GM12878 (cell line): ENCODE measurements around the gene PLVAP. TPM values are rescaled to one million over a fixed set of nuclear protein-coding genes. Genes with fewer than 3 reads are reported as not detected.

Experiments used
- ATAC-seq: fragments of 200-7000 bp; cut with Tn5 transposase; 3 replicates; pipeline ENCODE4 v1.9.1; 2020; ENCODE audit warnings: mild to moderate bottlenecking, moderate library complexity
- BruUV-seq: library from RNA; stranded (reverse); fragments of 400-500 nt; replicated peaks from 2 replicates; lab custom pipeline; 2021; lab: Mats Ljungman, UMichigan
- CTCF ChIA-PET: fragments of 300-600 bp; sonication (Branson Sonifier 250); formaldehyde crosslinking; extraction: SDS; loops from one replicate; lab custom pipeline; 2021; ENCODE audit warnings: inconsistent platforms; lab: Yijun Ruan, JAX
- POLR2A ChIA-PET: fragments of 350-600 bp; formaldehyde crosslinking; extraction: SDS; loops from one replicate; lab custom pipeline; 2021; ENCODE audit warnings: inconsistent platforms; lab: Charles Lee
- RAD21 ChIA-PET: fragments of 300-600 bp; sonication (Branson Sonifier 250); formaldehyde crosslinking; loops from one replicate; lab custom pipeline; 2023; ENCODE audit warnings: antibody characterized with exemption; ENCODE audit not compliant: unreplicated experiment; lab: Charles Lee
- SMC1A ChIA-PET: fragments of 300-600 bp; sonication (Branson Sonifier 250); formaldehyde crosslinking; loops from one replicate; lab custom pipeline; 2023; ENCODE audit not compliant: unreplicated experiment, uncharacterized antibody; lab: Charles Lee
- DNase-seq: peaks from one replicate; pipeline ENCODE4 v3.0.0-alpha.2; 2011; ENCODE audit warnings: low read depth, low spot score
- FAIRE-seq: peaks from 3 replicates; lab custom pipeline; 2011; peaks lifted over from hg19 to GRCh38; lab: Jason Lieb, UNC
- H2AFZ ChIP-seq: 2 replicates; pipeline ENCODE4 v1.6.0; 2011; ENCODE audit warnings: low read depth, low read length, control low read depth; ENCODE audit not compliant: control insufficient read depth
- H3K27ac ChIP-seq: 2 replicates; pipeline ENCODE4 v1.5.1; 2011; ENCODE audit warnings: control low read depth; ENCODE audit not compliant: control insufficient read depth, insufficient read depth
- H3K27me3 ChIP-seq, 2 experiments: replicated peaks in 1 of 2; 2 replicates each; pipeline versions ENCODE4 v1.6.0 to v1.6.1; 2011; ENCODE audit warnings: low read length in 1 of 2; ENCODE audit not compliant: control insufficient read depth in 2 of 2, insufficient read depth in 2 of 2
- H3K36me3 ChIP-seq, 2 experiments: 2 replicates each; pipeline ENCODE4 v1.5.1; 2011; ENCODE audit warnings: low read length in 1 of 2; ENCODE audit not compliant: control insufficient read depth in 2 of 2, insufficient read depth in 2 of 2
- H3K4me1 ChIP-seq: 2 replicates; pipeline ENCODE4 v1.6.1; 2011; ENCODE audit warnings: mild to moderate bottlenecking, low read length, moderate library complexity, mixed read lengths; ENCODE audit not compliant: control insufficient read depth, insufficient read depth
- H3K4me2 ChIP-seq: 2 replicates; pipeline ENCODE4 v1.6.0; 2011; ENCODE audit warnings: control low read depth; ENCODE audit not compliant: control insufficient read depth, insufficient read depth
- H3K4me3 ChIP-seq: fragments of 200-600 bp; sonication (generic); 2 replicates; pipeline ENCODE4 v1.5.1; 2016
- H3K79me2 ChIP-seq: 2 replicates; pipeline ENCODE4 v1.6.0; 2011; ENCODE audit warnings: low read length; ENCODE audit not compliant: control insufficient read depth, insufficient read depth
- H3K9ac ChIP-seq: 2 replicates; pipeline ENCODE4 v1.8.0; 2011; ENCODE audit warnings: low read length, control low read depth, mixed read lengths; ENCODE audit not compliant: control insufficient read depth, insufficient read depth
- H3K9me3 ChIP-seq: replicated peaks from 3 replicates; pipeline ENCODE4 v1.5.1; 2011; ENCODE audit warnings: mild to moderate bottlenecking, low read length; ENCODE audit not compliant: control insufficient read depth, insufficient read depth
- H4K20me1 ChIP-seq: 2 replicates; pipeline ENCODE4 v1.6.0; 2011; ENCODE audit not compliant: control insufficient read depth, insufficient read depth
- BACH1 ChIP-seq: fragments of 450-650 bp; IDR thresholded peaks from 2 replicates; pipeline ENCODE4 v1.6.1; 2017; ENCODE audit warnings: mild to moderate bottlenecking, borderline replicate concordance
- E2F4 ChIP-seq: IDR thresholded peaks from 2 replicates; pipeline ENCODE4 v1.6.1; 2012; ENCODE audit warnings: low read depth, low read length, improper control_type of control experiment
- E2F8 ChIP-seq: fragments of 450-650 bp; IDR thresholded peaks from 2 replicates; pipeline ENCODE4 v1.6.1; 2018; ENCODE audit warnings: mild to moderate bottlenecking, low read depth, moderate library complexity; ENCODE audit not compliant: partially characterized antibody
- JUNB ChIP-seq: IDR thresholded peaks from 2 replicates; pipeline ENCODE4 v1.6.1; 2016; ENCODE audit warnings: antibody characterized with exemption, mild to moderate bottlenecking
- NFIC ChIP-seq: IDR thresholded peaks from 2 replicates; pipeline ENCODE4 v1.6.1; 2012; ENCODE audit warnings: low read depth, mild to moderate bottlenecking, inconsistent platforms, low read length, moderate library complexity
- NFXL1 ChIP-seq: fragments of 450-650 bp; IDR thresholded peaks from 2 replicates; pipeline ENCODE4 v1.6.1; 2017; ENCODE audit warnings: antibody characterized with exemption, mild to moderate bottlenecking, borderline replicate concordance
- POLR2A ChIP-seq: IDR thresholded peaks from 2 replicates; pipeline ENCODE4 v1.6.1; 2011; ENCODE audit warnings: low read depth, mild to moderate bottlenecking, low read length
- POU2F2 ChIP-seq: IDR thresholded peaks from 3 replicates; pipeline ENCODE4 v1.6.1; 2011; ENCODE audit warnings: low read depth, mild to moderate bottlenecking, low read length, borderline replicate concordance
- SRF ChIP-seq, 2 experiments: IDR thresholded peaks; 2 replicates each; pipeline ENCODE4 v1.6.1; 2011; ENCODE audit warnings: low read depth in 2 of 2, low read length in 2 of 2, mild to moderate bottlenecking in 1 of 2, moderate library complexity in 1 of 2
- SUZ12 ChIP-seq: fragments of 200-600 bp; sonication (generic); IDR thresholded peaks from one replicate; pipeline ENCODE4 v1.6.1; 2018; ENCODE audit warnings: antibody characterized with exemption, mild to moderate bottlenecking; ENCODE audit not compliant: unreplicated experiment
- YY1 ChIP-seq: IDR thresholded peaks from 2 replicates; pipeline ENCODE4 v1.6.1; 2011; ENCODE audit warnings: low read depth, mild to moderate bottlenecking, low read length
- ZNF24 ChIP-seq: fragments of 450-650 bp; IDR thresholded peaks from 2 replicates; pipeline ENCODE4 v1.6.1; 2017; ENCODE audit warnings: antibody characterized with exemption, mild to moderate bottlenecking
- ZNF274 ChIP-seq: IDR thresholded peaks from one replicate; pipeline ENCODE4 v1.8.0; 2011; ENCODE audit not compliant: insufficient read length, insufficient read depth
- ZZZ3 ChIP-seq: IDR thresholded peaks from 2 replicates; pipeline ENCODE4 v1.6.1; 2011; ENCODE audit warnings: low read depth; ENCODE audit not compliant: control insufficient read depth, insufficient read length
- WGBS: methylation state at CpG from one replicate; pipeline ENCODE4 v1.1.6; 2016; ENCODE audit warnings: low lambda C conversion rate; ENCODE audit not compliant: insufficient replicate concordance, insufficient coverage; ENCODE audit errors: missing lambda C conversion rate; 5-methylcytosine and 5-hydroxymethylcytosine counted together
- in situ Hi-C: fragments of 300-500 bp; cut with MboI; formaldehyde crosslinking; loops from 9 replicates; pipeline ENCODE4 v1.14.3; 2018; ENCODE audit warnings: mixed read lengths
- intact Hi-C: fragments of 100-400 bp; cut with micrococcal nuclease; formaldehyde crosslinking; loops from one replicate; pipeline ENCODE4 v1.14.2; 2022; ENCODE audit not compliant: unreplicated experiment
- polyA plus RNA-seq, 11 experiments: library from polyadenylated mRNA; depleted of rRNA in 4 of 11; unstranded in 6 of 11; stranded (reverse) in 5 of 11; fragments of >200 nt; fragmentation: Nextera tagmentation in 4 of 11; fragmentation: Illumina TruSeq in 1 of 11; extraction: Ambion mirVana in 4 of 11; extraction: Trizol in 1 of 11; gene quantifications; 1 replicate in 1 of 11; 2 replicates in 10 of 11; pipeline versions ENCODE4 v1.2.1 to v1.2.3, GENCODE V29; 2011 to 2016; ENCODE audit warnings: inconsistent platforms in 2 of 11, missing spikeins in 2 of 11, low read depth in 1 of 11
- total RNA-seq, 4 experiments: library from RNA; depleted of rRNA in 3 of 4; stranded (reverse); fragments of >200 nt in 3 of 4; fragmentation: Illumina TruSeq in 1 of 4; extraction: Trizol in 1 of 4; gene quantifications; 2 replicates each; pipeline versions ENCODE4 v1.2.1 to v1.2.3, GENCODE V29; 2013 to 2021

PLVAP gene
- total and polyA plus RNA-seq, 10 of the 15 experiments (the other 5 are each of a cell fraction or from before 2014, with no cell fraction given) = 0.03 to 0.54 (median 0.06) TPM; not detected in 4

GRCh38 chr19:17327654-17328516, 49.3 kb downstream of the PLVAP start:
- H3K9ac ChIP-seq = no peak overlapping the region
- no TSS peak for BruUV-seq
- TF ChIP-seq JUNB (no peak), NFIC (no peak), E2F8 (no peak), ZNF24 (no peak), E2F4 (no peak), POLR2A (peak; percentile 34; the same call in 1 of the 2 replicates), ZZZ3 (no peak), NFXL1 (0 out of 2 replicates have a peak, but pooled peaks have one; percentile 30), POU2F2 (no peak), SRF (IDR thresholded peaks at IDR 0.05; ENCODE audit: low read depth in 2 of 2, low read length in 2 of 2) (no peak), YY1 (0 out of 2 replicates have a peak, but pooled peaks have one; percentile 35), ZNF274 (no peak), BACH1 (no peak), SUZ12 (no peak)
- no peaks in the 10 kb centered on the region for H4K20me1 ChIP-seq
- peak overlapping the region; percentile 84; the same call in 1 of the 2 replicates for H3K4me2 ChIP-seq
- H3K4me3 ChIP-seq = no peak overlapping the region
- H3K79me2 ChIP-seq = no peaks in the 10 kb centered on the region
- intact Hi-C loops (no loop called here), in situ Hi-C loops (no loop called here)
- no peaks in the 10 kb centered on the region; a peak in 2 of 4 replicates for H3K27me3 ChIP-seq
- H3K36me3 ChIP-seq = no peaks in the 10 kb centered on the region
- ATAC-seq (peak; percentile 74), DNase-seq (no peak), FAIRE-seq (no peak)
- RAD21 ChIA-PET = interaction anchor here (0.5 to 0.8 kb wide), 5 partner anchors 11 to 785 kb away, joined by 3 to 4 read pairs (median 3); no protein-coding TSS in a partner anchor
- SMC1A ChIA-PET = no interaction called here
- H2AFZ ChIP-seq = peak overlapping the region; percentile 39
- no peaks in the 10 kb centered on the region for H3K4me1 ChIP-seq
- 52% methylated on average over 54 of the region's 64 CpGs for WGBS
- H3K27ac ChIP-seq = no peak overlapping the region
- CTCF ChIA-PET = no interaction called here
- POLR2A ChIA-PET = no interaction called here
- H3K9me3 ChIP-seq = no peaks in the 10 kb centered on the region; the same call in 2 of the 3 replicates
